AG04449 (cell line): Measurements from ENCODE around the gene KRT83.
A peak's percentile ranks its signal among the peaks of the same experiment; 100 is the strongest.

Source experiments
- CTCF ChIA-PET: fragments of 350-600 bp; formaldehyde crosslinking; extraction: SDS; loops from one replicate; lab custom pipeline; 2021; ENCODE audit warnings: antibody characterized with exemption; lab: Yijun Ruan, JAX
- POLR2A ChIA-PET: fragments of 400-600, 350-600 bp; formaldehyde crosslinking; extraction: SDS; loops from one replicate; lab custom pipeline; 2020; ENCODE audit warnings: antibody characterized with exemption, inconsistent platforms; lab: Yijun Ruan, JAX
- DNase-seq: peaks from one replicate; pipeline ENCODE4 v3.0.0-alpha.2; 2010; ENCODE audit warnings: low read depth, low spot score
- H3K4me3 ChIP-seq: 2 replicates; pipeline ENCODE4 v1.5.1; 2011; ENCODE audit warnings: low read depth, mild to moderate bottlenecking, control low read depth, low read length
- CTCF ChIP-seq: IDR thresholded peaks from one replicate; pipeline ENCODE4 v1.5.1; 2011; ENCODE audit warnings: mild to moderate bottlenecking, moderate library complexity, low read length, control low read depth, inconsistent platforms; ENCODE audit not compliant: insufficient read depth; ENCODE audit errors: missing control alignments

The KRT83 gene

DNA sequence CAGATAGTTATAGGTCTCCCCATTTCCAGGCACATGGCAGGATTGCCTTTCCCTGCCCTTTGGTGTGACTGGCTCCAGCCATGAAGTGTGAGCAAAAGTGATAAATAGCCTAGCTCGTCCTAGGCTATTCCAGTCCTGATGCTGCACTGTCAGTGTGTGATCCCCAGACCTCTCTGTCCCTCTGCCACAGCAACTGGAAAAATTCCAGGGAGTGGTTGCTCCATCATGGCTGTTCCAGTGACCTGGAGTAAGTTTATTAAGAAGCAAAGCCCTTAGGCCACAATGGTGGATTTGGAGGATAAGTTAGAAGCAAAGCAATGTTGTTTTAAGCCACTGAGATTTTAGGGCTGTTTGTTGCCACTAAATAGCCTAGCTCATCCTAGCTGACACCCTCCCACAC lies 9.8 kb upstream of the KRT83 start:
- POLR2A ChIA-PET = no interaction called here
- no peak overlapping the region for H3K4me3 ChIP-seq
- CTCF ChIA-PET = interaction anchor here (1.0 to 6.3 kb wide), 5 partner anchors 9 to 549 kb away, joined by 3 to 53 read pairs (median 4); no protein-coding TSS in a partner anchor
- no peak for DNase-seq
- TF ChIP-seq CTCF = no peak

DNA sequence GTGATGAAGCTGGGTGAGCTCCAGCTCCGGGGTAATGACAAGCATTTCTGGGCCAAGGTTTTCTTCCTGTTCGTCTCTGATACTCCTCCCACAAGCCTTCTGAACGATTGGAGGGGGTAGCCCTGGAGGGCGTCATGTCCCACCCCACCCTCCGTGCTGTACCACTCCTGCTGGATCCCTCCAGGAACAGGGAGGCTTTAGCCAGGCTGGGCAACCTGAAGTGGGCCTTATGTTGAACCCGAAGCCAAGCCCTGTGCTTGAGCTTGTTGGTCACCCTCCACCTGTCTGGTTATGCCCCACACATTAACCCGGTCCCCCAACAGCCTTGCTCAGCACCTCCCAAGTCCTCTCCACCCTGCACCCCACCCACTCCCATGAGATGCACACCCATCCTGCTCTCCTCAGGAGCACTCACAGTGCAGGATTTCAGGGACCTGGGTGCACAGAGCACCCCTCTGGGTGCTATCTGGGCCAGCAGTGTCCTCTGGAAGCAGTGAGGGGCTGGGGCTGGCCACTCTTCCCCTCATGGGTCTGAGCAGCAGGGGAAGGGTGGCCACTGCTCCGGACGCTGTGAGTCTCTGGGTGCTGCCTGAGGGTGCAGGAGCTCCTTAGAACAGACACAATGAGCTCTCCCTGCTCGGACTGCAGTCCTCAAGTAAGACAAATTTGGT lies 6.8 kb upstream of the KRT83 start:
- DNase-seq = no peak
- no peak overlapping the region for H3K4me3 ChIP-seq
- TF ChIP-seq CTCF = no peak
- POLR2A ChIA-PET = no interaction called here
- CTCF ChIA-PET = interaction anchor here (0.5 to 12.4 kb wide), 59 partner anchors 11 to 664 kb away, joined by 3 to 182 read pairs (median 5); partner anchors contain the start of genes KRT7 and KRT86

DNA sequence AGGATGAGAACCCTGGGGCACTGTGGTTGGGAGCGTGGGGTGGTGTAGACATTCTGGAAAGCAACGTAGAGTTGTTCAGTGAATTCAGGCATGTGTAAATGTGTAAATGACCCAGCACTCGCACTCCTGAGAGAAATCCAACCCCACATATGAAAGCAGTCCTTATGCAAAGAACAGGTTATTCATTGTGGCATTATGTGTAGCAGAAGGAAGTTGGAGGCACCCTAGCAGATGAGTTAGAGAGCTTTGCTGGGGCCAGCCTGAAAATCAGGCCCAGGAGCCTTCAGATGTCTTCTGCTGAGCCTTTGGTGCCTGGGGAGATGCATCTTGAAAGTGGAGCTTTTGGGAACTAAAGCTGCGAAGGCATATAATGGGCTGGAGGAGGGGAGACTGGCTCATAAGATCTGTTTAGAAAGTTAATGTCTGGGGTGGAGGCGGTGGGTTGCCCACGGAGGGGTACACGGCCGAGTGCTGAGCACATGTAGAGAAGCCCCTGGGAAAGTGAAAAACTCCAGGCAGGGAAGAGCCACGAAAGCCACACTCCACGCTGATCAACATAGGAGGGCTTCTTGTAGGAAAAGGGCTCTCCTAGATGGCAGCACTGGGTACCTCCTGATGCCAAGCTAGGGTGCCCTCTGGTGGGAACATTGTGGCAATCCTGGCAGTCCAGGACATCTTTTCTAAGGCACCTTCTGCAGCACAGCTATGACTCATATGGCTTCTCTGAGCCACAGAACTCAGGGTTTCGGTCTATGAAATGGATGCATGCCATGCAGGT lies 6.0 kb upstream of the KRT83 start:
- H3K4me3 ChIP-seq = no peak overlapping the region
- CTCF ChIA-PET = interaction anchor here (0.5 to 12.4 kb wide), 55 partner anchors 10 to 679 kb away, joined by 3 to 182 read pairs (median 6); partner anchors contain the start of genes EIF4B, KRT7 and KRT86
- DNase-seq = peak; percentile 55
- POLR2A ChIA-PET = no interaction called here
- peak; percentile 98 for TF ChIP-seq CTCF

GRCh38 chr12:52324153-52324444 lies 2.9 kb upstream of the KRT83 start:
- no peak for TF ChIP-seq CTCF
- H3K4me3 ChIP-seq = no peak overlapping the region
- DNase-seq = no peak
- CTCF ChIA-PET = interaction anchor here (1.1 to 12.4 kb wide), 5 partner anchors 15 to 556 kb away, joined by 3 to 182 read pairs (median 57); no protein-coding TSS in a partner anchor
- POLR2A ChIA-PET = no interaction called here

DNA sequence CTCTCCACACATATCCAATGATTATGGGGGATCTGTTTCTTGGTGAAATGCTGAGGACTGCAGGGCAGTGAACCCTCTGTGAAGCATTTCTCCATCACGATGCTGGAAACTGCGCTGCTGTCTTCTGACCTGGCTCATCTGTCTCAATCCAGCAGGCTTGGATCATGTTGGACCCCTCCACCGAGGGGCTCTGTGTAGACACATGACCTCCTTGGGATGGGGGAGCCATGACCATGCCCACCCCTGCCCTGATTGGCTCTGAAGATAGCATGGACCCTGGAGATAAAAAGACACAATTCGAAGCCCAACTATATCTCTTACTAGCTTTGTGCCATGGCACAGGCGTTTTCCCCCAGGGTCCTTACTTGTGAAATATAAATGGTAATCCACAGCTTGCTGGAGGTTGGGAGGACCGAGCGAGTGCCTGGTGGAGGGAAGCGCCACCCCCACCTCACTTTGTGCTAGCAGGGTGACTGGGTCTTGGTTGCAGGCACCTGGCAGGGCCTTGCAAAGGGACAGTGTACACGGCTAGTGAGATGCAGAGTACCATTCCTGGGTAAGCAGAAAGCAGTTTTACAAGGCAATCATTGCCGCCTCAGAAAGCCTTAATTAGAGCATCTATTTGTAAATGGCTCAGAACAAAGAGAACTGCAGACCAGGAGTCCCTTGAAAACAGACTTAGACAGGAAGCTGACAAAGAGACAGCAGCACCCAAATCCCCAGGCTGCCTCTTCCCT lies 2.4 kb upstream of the KRT83 start:
- H3K4me3 ChIP-seq = no peak overlapping the region
- ChIA-PET POLR2A (no interaction called here), CTCF (interaction anchor here (1.1 to 12.4 kb wide), 3 partner anchors 14 to 556 kb away, joined by 3 to 182 read pairs (median 5); no protein-coding TSS in a partner anchor)
- no peak for DNase-seq
- TF ChIP-seq CTCF = no peak

GRCh38 chr12:52323001-52323400 lies 1.8 kb upstream of the KRT83 start:
- TF ChIP-seq CTCF = no peak
- POLR2A ChIA-PET = no interaction called here
- H3K4me3 ChIP-seq = no peak overlapping the region
- no peak for DNase-seq
- CTCF ChIA-PET = interaction anchor here (1.3 to 12.4 kb wide), 3 partner anchors 14 to 562 kb away, joined by 5 to 182 read pairs (median 5); no protein-coding TSS in a partner anchor
